Adrenal gland (tissue), 12 donors: Measurements from ENCODE around the gene GRID1. TPM values are rescaled to one million over a fixed set of nuclear protein-coding genes. Genes with fewer than 3 reads are reported as not detected.

ENCODE experiments used
- DNase-seq, 7 donors: peaks; one replicate each; pipeline ENCODE4 v3.0.0-alpha.2; 2019 to 2020
- H3K27ac ChIP-seq, 5 donors: fragments of 200-600 bp; sonication (generic) in 4 of 5; 1 replicate in 3 of 5; 2 replicates in 2 of 5; pipeline versions ENCODE4 v1.5.1 to v1.8.0; 2016 to 2020; ENCODE audit warnings: mild to moderate bottlenecking in 1 of 5
- H3K27me3 ChIP-seq: fragments of 200-600 bp; 2 replicates; pipeline ENCODE4 v1.8.0; 2021
- H3K36me3 ChIP-seq, 2 donors: fragments of 200-600 bp; replicated peaks in 1 of 2; 1 replicate in 1 of 2; 2 replicates in 1 of 2; pipeline versions ENCODE4 v1.5.1 to v1.8.0; 2018 to 2022
- H3K4me1 ChIP-seq, 2 donors: fragments of 200-600 bp; replicated peaks in 1 of 2; 1 replicate in 1 of 2; 2 replicates in 1 of 2; pipeline versions ENCODE4 v1.5.1 to v1.8.0; 2018 to 2021
- H3K4me3 ChIP-seq, 4 donors: fragments of 200-600 bp; sonication (generic) in 3 of 4; one replicate each; pipeline ENCODE4 v1.5.1; 2016 to 2018
- H3K9me3 ChIP-seq, 3 donors: fragments of 200-600 bp; sonication (generic) in 1 of 3; replicated peaks in 1 of 3; 1 replicate in 2 of 3; 2 replicates in 1 of 3; pipeline versions ENCODE4 v1.5.1 to v1.8.0; 2016 to 2021
- CTCF ChIP-seq, 6 experiments: fragments of 450-650 bp in 4 of 6; fragments of 200-600 bp in 2 of 6; sonication (generic) in 1 of 6; IDR thresholded peaks; 1 replicate in 5 of 6; 2 replicates in 1 of 6; pipeline versions ENCODE4 v1.5.1 to v1.8.0; 2016 to 2021; ENCODE audit warnings: antibody characterized with exemption in 6 of 6, mild to moderate bottlenecking in 2 of 6, moderate library complexity in 1 of 6
- POLR2A ChIP-seq, 2 donors: fragments of 450-650 bp; IDR thresholded peaks; one replicate each; pipeline ENCODE4 v1.6.1; 2017; ENCODE audit warnings: antibody characterized with exemption in 2 of 2, mild to moderate bottlenecking in 2 of 2, moderate library complexity in 1 of 2
- WGBS, 4 donors: extraction: QIAGEN DNeasy Blood & Tissue Kit in 2 of 4; methylation state at CpG; one replicate each; pipeline versions ENCODE4 v1.1.5 to v1.1.7; 2013 to 2017; 5-methylcytosine and 5-hydroxymethylcytosine counted together
- intact Hi-C, 2 donors: fragments of 100-400 bp; cut with DNase I; formaldehyde crosslinking; loops; one replicate each; pipeline versions ENCODE4 v1.14.1 to v1.15.0; 2022 to 2023
- polyA plus RNA-seq, 3 donors: library from polyadenylated mRNA; stranded (reverse); fragments of 200-250 nt in 2 of 3; fragments of 350-450 nt in 1 of 3; fragmentation: Illumina TruSeq in 1 of 3; extraction: RNeasy Lipid Tissue Mini Kit (QIAGEN cat#74804) in 1 of 3; gene quantifications; one replicate each; pipeline ENCODE4 v1.2.3, GENCODE V29; 2013 to 2014
- total RNA-seq, 9 donors: library from RNA; depleted of rRNA in 4 of 9; stranded (reverse); fragments of >200 nt in 4 of 9; fragments of 120-200 nt in 1 of 9; fragmentation: NEBNext Ultra II Directional in 1 of 9; extraction: Animal tissue kit (Norgen Biotek cat#: 25700) in 1 of 9; gene quantifications; one replicate each; pipeline versions ENCODE4 v1.1.0 to v1.2.4, GENCODE V29; 2013 to 2023
- donor health status: healthy with polysubstance abuse.
- donor health status: Bipolar disorder and iron deficiency.
- donor health status: DM: yes; HTN: yes; CAD: no.
- donor health status: DM: no; HTN: no; CAD: no.
- donor health status: DM: no; HTN: no; CAD: no.
- donor health status: DM: yes; HTN: yes; CAD: no.

GRID1 gene
- total and polyA plus RNA-seq, 12 donors: 2.2 to 8.0 (median 4.1) TPM

- peak in 2 of 7 donors; percentile 10 to 37 for DNase-seq
- H3K9me3 ChIP-seq: no peaks in the 10 kb centered on the region
- H3K27ac ChIP-seq: no peak overlapping the region
- H3K27me3 ChIP-seq: no peaks in the 10 kb centered on the region
- TF ChIP-seq CTCF (IDR thresholded peaks at IDR 0.05): no peak
- no peak for TF ChIP-seq POLR2A (IDR thresholded peaks at IDR 0.05)
- WGBS, 4 donors: 79 to 87% (median 86%) methylated on average over 12 of the region's 12 CpGs
- H3K36me3 ChIP-seq: no peaks in the 10 kb centered on the region
- intact Hi-C loops: no loop called here
- H3K4me3 ChIP-seq: no peak overlapping the region
- no peaks in the 10 kb centered on the region for H3K4me1 ChIP-seq
Observed at GRCh38 chr10:86083206-86083605, 283.4 kb downstream of the GRID1 start.

- WGBS, 4 donors: 86 to 93% (median 89%) methylated on average over 3 of the region's 3 CpGs
Observed at GRCh38 chr10:86082556-86082955, 284.0 kb downstream of the GRID1 start.

GRCh38 chr10:86079088-86079487, 287.5 kb downstream of the GRID1 start:
- WGBS, 4 donors: 76 to 90% (median 79%) methylated on average over 2 to 4 of the region's 4 CpGs
- no peaks in the 10 kb centered on the region for H3K4me1 ChIP-seq
- no peak for TF ChIP-seq POLR2A (IDR thresholded peaks at IDR 0.05)
- TF ChIP-seq CTCF (IDR thresholded peaks at IDR 0.05): no peak
- H3K9me3 ChIP-seq: no peaks in the 10 kb centered on the region
- H3K36me3 ChIP-seq: no peaks in the 10 kb centered on the region
- H3K27me3 ChIP-seq: no peaks in the 10 kb centered on the region
- H3K27ac ChIP-seq: no peak overlapping the region
- intact Hi-C loops: no loop called here
- peak in 2 of 7 donors; percentile 14 to 56 for DNase-seq
- no peak overlapping the region for H3K4me3 ChIP-seq

More at GRCh38 chr10:86082556-86082955, 284.0 kb downstream of the GRID1 start:
- Histone ChIP-seq H3K4me3 (no peak overlapping the region), H3K36me3 (no peaks in the 10 kb centered on the region), H3K27ac (no peak overlapping the region), H3K4me1 (no peaks in the 10 kb centered on the region), H3K27me3 (no peaks in the 10 kb centered on the region), H3K9me3 (no peaks in the 10 kb centered on the region)
- TF ChIP-seq POLR2A (IDR thresholded peaks at IDR 0.05): no peak
- no peak for TF ChIP-seq CTCF (IDR thresholded peaks at IDR 0.05)
- intact Hi-C loops: no loop called here
- DNase-seq: peak in 1 of 7 donors; percentile 3

GRCh38 chr10:86078639-86079035, 288.0 kb downstream of the GRID1 start:
- Histone ChIP-seq H3K36me3 (no peaks in the 10 kb centered on the region), H3K27ac (no peak overlapping the region), H3K4me3 (no peak overlapping the region), H3K27me3 (no peaks in the 10 kb centered on the region), H3K9me3 (no peaks in the 10 kb centered on the region), H3K4me1 (no peaks in the 10 kb centered on the region)
- peak in 1 of 7 donors; percentile 13 for DNase-seq
- intact Hi-C loops: no loop called here
- WGBS, 4 donors: 85 to 90% (median 87%) methylated on average over 4 to 5 of the region's 5 CpGs
- TF ChIP-seq CTCF (IDR thresholded peaks at IDR 0.05): no peak
- TF ChIP-seq POLR2A (IDR thresholded peaks at IDR 0.05): no peak
